GM18873 (cell line): ENCODE results near the gene PNMA8A.

Experiments
- ATAC-seq: cut with Tn5 transposase; IDR thresholded peaks from one replicate; pipeline ENCODE4 v1.9.1; 2021; ENCODE audit warnings: mild to moderate bottlenecking, moderate library complexity, moderate number of reproducible peaks; ENCODE audit not compliant: unreplicated experiment, low FRiP score

PNMA8A gene

GRCh38 chr19:46493236-46494145, 22.1 kb upstream of the PNMA8A start:
- ATAC-seq, result no peak

- no peak for ATAC-seq
Measured at GRCh38 chr19:46492841-46493235, 21.5 kb upstream of the PNMA8A start.

GRCh38 chr19:46491975-46492682, 20.8 kb upstream of the PNMA8A start:
- ATAC-seq, result no peak

GRCh38 chr19:46490774-46491173, 19.4 kb upstream of the PNMA8A start:
- ATAC-seq, result no peak

- no peak for ATAC-seq
Measured at GRCh38 chr19:46489445-46490272, 18.3 kb upstream of the PNMA8A start.

- ATAC-seq, result no peak
Measured at GRCh38 chr19:46488551-46488950, 17.2 kb upstream of the PNMA8A start.

- no peak for ATAC-seq
Measured at GRCh38 chr19:46487802-46488445, 16.6 kb upstream of the PNMA8A start.

- ATAC-seq, result no peak
Measured at GRCh38 chr19:46487178-46487801, 15.9 kb upstream of the PNMA8A start.

GRCh38 chr19:46486358-46486757, 15.0 kb upstream of the PNMA8A start:
- ATAC-seq, result no peak

GRCh38 chr19:46484656-46485055, 13.3 kb upstream of the PNMA8A start:
- no peak for ATAC-seq

GRCh38 chr19:46482631-46483030, 11.3 kb upstream of the PNMA8A start:
- ATAC-seq, result no peak

- no peak for ATAC-seq
Measured at GRCh38 chr19:46481947-46482346, 10.6 kb upstream of the PNMA8A start.

GRCh38 chr19:46481223-46481848, 10.0 kb upstream of the PNMA8A start:
- ATAC-seq, result no peak

GRCh38 chr19:46480415-46480814, 9.1 kb upstream of the PNMA8A start:
- no peak for ATAC-seq

GRCh38 chr19:46478356-46478986, 7.1 kb upstream of the PNMA8A start:
- no peak for ATAC-seq

- no peak for ATAC-seq
Measured at GRCh38 chr19:46475986-46476385, 4.6 kb upstream of the PNMA8A start.

- no peak for ATAC-seq
Measured at GRCh38 chr19:46474211-46474610, 2.8 kb upstream of the PNMA8A start.

GRCh38 chr19:46472592-46472991, 1.2 kb upstream of the PNMA8A start:
- no peak for ATAC-seq
